ENCODE results near the gene ABCA12. TPM values are rescaled to one million over a fixed set of nuclear protein-coding genes. Genes with fewer than 3 reads are reported as not detected.

Gene ABCA12
- total and polyA plus RNA-seq, 4 donors, result 0.10 to 0.22 (median 0.15) TPM

DNA sequence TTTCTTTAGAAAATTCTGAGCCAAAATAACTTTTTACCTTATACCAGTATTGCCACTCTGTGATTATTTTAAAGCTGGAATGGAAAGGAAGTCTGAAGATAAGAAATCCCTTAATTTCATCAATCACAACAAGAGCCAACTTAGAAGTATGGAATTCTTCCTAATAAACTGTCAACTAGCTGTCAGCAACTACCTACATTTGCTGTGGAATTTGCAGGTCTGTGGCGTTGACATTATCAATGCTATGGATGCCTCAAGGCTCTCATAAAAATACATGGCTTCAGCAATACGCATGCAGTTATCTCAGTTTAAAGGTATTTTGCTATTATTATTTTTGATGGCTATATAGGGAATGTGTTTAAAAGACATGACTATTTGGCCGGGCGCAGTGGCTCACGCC lies 108.5 kb downstream of the ABCA12 start:
- Histone ChIP-seq H3K27me3 (ENCODE audit: control insufficient read depth, insufficient read depth, low read length) (no peaks in the 10 kb centered on the region), H3K36me3 (ENCODE audit: control insufficient read depth, insufficient read depth, low read length) (no peaks in the 10 kb centered on the region), H3K4me3 (ENCODE audit: low read depth, low read length) (no peak overlapping the region), H3K9me3 (ENCODE audit: control insufficient read depth, insufficient read depth, low read length) (no peaks in the 10 kb centered on the region), H3K27ac (ENCODE audit: low read depth, low read length) (no peak overlapping the region), H3K4me1 (ENCODE audit: control insufficient read depth, insufficient read depth, low read length) (no peaks in the 10 kb centered on the region)
- DNase-seq (ENCODE audit: low read depth in 4 of 6, low spot score in 6 of 6), result no peak
- 100% methylated on average over 2 of the region's 5 CpGs for WGBS (ENCODE audit: insufficient coverage)

DNA sequence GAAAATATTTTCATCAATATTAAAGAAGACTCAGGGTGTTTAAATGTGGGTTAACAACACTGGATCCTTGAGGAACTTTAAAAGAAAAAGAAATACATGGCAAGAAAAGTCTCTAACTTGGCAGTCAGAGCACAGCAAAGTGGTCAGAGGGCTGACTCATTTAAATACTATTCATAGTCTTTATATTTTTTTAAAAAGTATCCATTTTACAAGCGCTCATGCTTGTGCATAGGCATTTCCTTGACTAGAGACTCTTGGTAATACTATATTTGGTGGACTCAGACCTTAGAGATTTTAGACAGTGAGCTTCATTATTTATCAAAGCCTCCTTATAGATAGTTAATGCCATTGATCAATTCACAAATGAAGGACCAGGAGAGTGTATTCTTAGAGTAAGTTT lies 110.2 kb downstream of the ABCA12 start:
- no peaks in the 10 kb centered on the region for H3K4me1 ChIP-seq (ENCODE audit: control insufficient read depth, insufficient read depth, low read length)
- H3K27ac ChIP-seq (ENCODE audit: low read depth, low read length), result no peak overlapping the region
- H3K9me3 ChIP-seq (ENCODE audit: control insufficient read depth, insufficient read depth, low read length), result no peaks in the 10 kb centered on the region
- H3K36me3 ChIP-seq (ENCODE audit: control insufficient read depth, insufficient read depth, low read length), result no peaks in the 10 kb centered on the region
- no CpG with 5 or more reads among the region's 1 CpG for WGBS (ENCODE audit: insufficient coverage)
- no peaks in the 10 kb centered on the region for H3K27me3 ChIP-seq (ENCODE audit: control insufficient read depth, insufficient read depth, low read length)
- DNase-seq (ENCODE audit: low read depth in 4 of 6, low spot score in 6 of 6), result no peak
- no peak overlapping the region for H3K4me3 ChIP-seq (ENCODE audit: low read depth, low read length)

DNA sequence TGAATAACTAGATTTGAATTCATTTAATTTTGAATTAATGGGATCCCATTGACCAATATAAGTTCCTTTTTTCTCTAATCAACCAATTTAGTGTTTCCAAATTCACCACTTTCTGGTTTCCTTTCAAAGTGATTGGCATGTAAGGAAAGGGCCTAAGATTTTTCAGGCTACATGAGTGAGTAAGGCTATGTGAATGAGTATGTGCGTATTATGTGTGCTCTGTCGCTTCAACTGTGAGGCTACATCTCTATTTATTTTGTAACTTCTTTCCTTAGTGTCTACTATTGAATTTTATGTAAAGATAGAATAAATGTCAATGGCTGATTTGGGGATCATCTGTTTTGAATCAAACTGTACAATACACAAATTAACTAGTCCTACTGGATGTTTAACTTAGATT lies 110.6 kb downstream of the ABCA12 start:
- Histone ChIP-seq H3K9me3 (ENCODE audit: control insufficient read depth, insufficient read depth, low read length) (no peaks in the 10 kb centered on the region), H3K36me3 (ENCODE audit: control insufficient read depth, insufficient read depth, low read length) (no peaks in the 10 kb centered on the region), H3K27ac (ENCODE audit: low read depth, low read length) (no peak overlapping the region), H3K4me3 (ENCODE audit: low read depth, low read length) (no peak overlapping the region), H3K4me1 (ENCODE audit: control insufficient read depth, insufficient read depth, low read length) (no peaks in the 10 kb centered on the region), H3K27me3 (ENCODE audit: control insufficient read depth, insufficient read depth, low read length) (no peaks in the 10 kb centered on the region)
- no peak for DNase-seq (ENCODE audit: low read depth in 4 of 6, low spot score in 6 of 6)
- no CpG with 5 or more reads among the region's 2 CpGs for WGBS (ENCODE audit: insufficient coverage)

DNA sequence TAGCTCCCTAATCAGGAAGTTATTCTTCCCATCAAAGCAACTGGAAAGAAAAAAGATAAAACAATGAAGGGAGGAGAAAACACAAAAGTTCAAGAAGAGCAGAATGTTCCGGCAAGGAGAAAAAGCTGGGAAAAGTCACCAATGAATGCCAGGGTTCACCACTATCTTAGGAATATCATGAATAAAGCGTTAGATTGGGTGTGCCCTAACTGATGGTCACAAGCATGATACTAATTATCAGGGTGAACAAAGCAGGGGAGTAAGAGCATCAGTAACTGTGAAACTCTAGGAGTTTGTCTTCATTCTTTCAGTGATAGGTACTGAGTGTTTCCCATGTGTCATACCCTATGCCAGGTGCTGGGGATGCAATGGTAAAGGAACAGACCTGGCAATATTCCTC lies 115.5 kb downstream of the ABCA12 start:
- no peaks in the 10 kb centered on the region for H3K36me3 ChIP-seq (ENCODE audit: control insufficient read depth, insufficient read depth, low read length)
- no peak overlapping the region for H3K4me3 ChIP-seq (ENCODE audit: low read depth, low read length)
- WGBS (ENCODE audit: insufficient coverage), result 93% methylated on average over 2 of the region's 2 CpGs
- no peak overlapping the region for H3K27ac ChIP-seq (ENCODE audit: low read depth, low read length)
- H3K4me1 ChIP-seq (ENCODE audit: control insufficient read depth, insufficient read depth, low read length), result no peaks in the 10 kb centered on the region
- no peaks in the 10 kb centered on the region for H3K9me3 ChIP-seq (ENCODE audit: control insufficient read depth, insufficient read depth, low read length)
- DNase-seq (ENCODE audit: low read depth in 4 of 6, low spot score in 6 of 6), result no peak
- H3K27me3 ChIP-seq (ENCODE audit: control insufficient read depth, insufficient read depth, low read length), result no peaks in the 10 kb centered on the region

DNA sequence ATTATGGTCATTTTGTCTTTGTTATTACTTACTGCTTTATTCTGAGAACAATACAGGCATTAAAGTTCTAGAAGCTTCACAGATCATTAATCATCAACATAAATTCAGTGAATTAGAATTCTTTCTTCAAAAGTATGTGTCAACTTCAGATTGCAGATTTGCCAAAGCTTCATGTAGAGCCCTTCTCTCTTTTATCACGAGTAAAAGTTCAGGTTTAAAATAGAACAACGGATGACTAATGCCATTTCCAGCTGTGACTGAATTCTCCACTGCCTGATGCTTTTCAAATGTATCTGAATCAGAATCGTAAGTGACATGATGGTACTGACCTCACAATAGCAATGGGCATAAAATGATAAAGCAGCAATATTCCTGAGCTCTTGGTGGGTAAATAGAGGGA lies 116.0 kb downstream of the ABCA12 start:
- WGBS (ENCODE audit: insufficient coverage), result 50% methylated on average over 2 of the region's 3 CpGs

DNA sequence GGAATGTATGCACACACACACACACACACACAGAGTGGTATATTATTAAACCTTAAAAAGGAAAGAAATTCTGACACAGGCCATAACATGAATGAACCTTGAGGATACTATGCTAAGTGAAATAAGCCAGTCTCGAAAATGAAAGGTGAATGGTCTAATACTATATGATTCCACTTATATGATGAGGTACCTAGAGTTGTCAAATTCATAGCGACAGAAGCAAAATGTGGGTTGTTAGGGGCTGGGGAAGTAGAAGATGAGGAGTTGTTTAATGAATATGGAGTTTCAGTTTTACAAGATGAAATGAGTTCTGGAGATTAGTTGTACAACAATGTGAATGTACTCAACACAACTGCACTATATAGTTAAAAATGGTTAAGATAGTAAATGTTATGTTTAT lies 118.1 kb downstream of the ABCA12 start:
- no peak overlapping the region for H3K4me3 ChIP-seq (ENCODE audit: low read depth, low read length)
- no peak overlapping the region for H3K27ac ChIP-seq (ENCODE audit: low read depth, low read length)
- DNase-seq (ENCODE audit: low read depth in 4 of 6, low spot score in 6 of 6), result no peak
- H3K9me3 ChIP-seq (ENCODE audit: control insufficient read depth, insufficient read depth, low read length), result no peaks in the 10 kb centered on the region
- no peaks in the 10 kb centered on the region for H3K27me3 ChIP-seq (ENCODE audit: control insufficient read depth, insufficient read depth, low read length)
- H3K36me3 ChIP-seq (ENCODE audit: control insufficient read depth, insufficient read depth, low read length), result no peaks in the 10 kb centered on the region
- H3K4me1 ChIP-seq (ENCODE audit: control insufficient read depth, insufficient read depth, low read length), result no peaks in the 10 kb centered on the region
- 50% methylated on average over 2 of the region's 2 CpGs for WGBS (ENCODE audit: insufficient coverage)

More for the DNA sequence above, 116.0 kb downstream of the ABCA12 start:
- no peak for DNase-seq (ENCODE audit: low read depth in 4 of 6, low spot score in 6 of 6)
- H3K4me1 ChIP-seq (ENCODE audit: control insufficient read depth, insufficient read depth, low read length), result no peaks in the 10 kb centered on the region
- H3K4me3 ChIP-seq (ENCODE audit: low read depth, low read length), result no peak overlapping the region
- no peaks in the 10 kb centered on the region for H3K36me3 ChIP-seq (ENCODE audit: control insufficient read depth, insufficient read depth, low read length)
- H3K27me3 ChIP-seq (ENCODE audit: control insufficient read depth, insufficient read depth, low read length), result no peaks in the 10 kb centered on the region
- no peak overlapping the region for H3K27ac ChIP-seq (ENCODE audit: low read depth, low read length)
- H3K9me3 ChIP-seq (ENCODE audit: control insufficient read depth, insufficient read depth, low read length), result no peaks in the 10 kb centered on the region

DNA sequence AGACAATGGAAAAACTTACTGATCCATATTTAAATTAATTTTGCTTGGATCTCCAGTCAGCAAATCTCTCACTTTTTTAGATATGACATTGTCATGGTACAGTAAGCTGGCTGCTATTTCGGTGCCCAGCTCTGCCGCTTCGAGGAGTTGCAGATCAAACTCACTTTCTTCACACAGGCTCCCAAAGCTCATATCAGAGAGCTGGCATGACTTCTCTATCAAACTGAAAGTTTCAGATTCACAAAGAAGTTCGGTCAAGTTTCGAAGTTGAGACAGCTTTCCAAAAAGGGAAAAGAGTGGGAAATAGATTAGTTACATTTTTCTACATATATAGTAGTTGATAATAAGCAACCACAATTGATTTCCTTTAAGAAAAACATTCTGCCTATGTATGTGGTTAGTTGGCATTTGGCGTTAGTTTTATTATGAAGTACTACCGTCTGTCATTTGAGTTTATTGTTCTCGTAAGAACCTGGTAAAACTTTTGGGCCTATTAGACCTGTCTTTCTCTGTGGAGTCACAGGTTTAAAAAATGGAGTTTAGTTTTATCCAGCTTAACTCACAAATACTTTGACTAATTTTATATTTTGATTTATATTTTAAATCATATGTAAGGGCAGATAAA lies 118.8 kb downstream of the ABCA12 start:
- no peaks in the 10 kb centered on the region for H3K4me1 ChIP-seq (ENCODE audit: control insufficient read depth, insufficient read depth, low read length)
- H3K36me3 ChIP-seq (ENCODE audit: control insufficient read depth, insufficient read depth, low read length), result no peaks in the 10 kb centered on the region
- H3K27me3 ChIP-seq (ENCODE audit: control insufficient read depth, insufficient read depth, low read length), result no peaks in the 10 kb centered on the region
- WGBS (ENCODE audit: insufficient coverage), result no CpG with 5 or more reads among the region's 8 CpGs
- no peak overlapping the region for H3K27ac ChIP-seq (ENCODE audit: low read depth, low read length)
- no peaks in the 10 kb centered on the region for H3K9me3 ChIP-seq (ENCODE audit: control insufficient read depth, insufficient read depth, low read length)
- no peak for DNase-seq (ENCODE audit: low read depth in 4 of 6, low spot score in 6 of 6)
- no peak overlapping the region for H3K4me3 ChIP-seq (ENCODE audit: low read depth, low read length)

DNA sequence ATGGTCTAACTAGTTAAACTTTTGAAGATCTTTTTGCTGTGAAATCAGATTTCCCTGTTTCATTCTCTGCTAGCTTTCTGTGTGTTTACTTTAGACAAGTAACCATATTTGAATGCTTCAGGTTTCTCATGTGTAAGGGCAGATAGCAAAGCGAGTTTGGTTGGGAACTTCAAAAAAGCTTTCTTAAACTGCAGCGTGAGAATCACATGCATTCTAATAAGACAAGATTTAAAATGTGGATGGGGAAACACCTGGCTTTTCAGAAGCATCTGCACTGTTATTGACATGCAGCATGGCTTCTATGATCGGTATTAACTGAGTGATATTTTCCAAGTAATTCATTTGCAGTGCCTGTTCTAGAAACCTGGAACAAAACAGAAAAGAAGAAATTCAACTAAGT lies 119.3 kb downstream of the ABCA12 start:
- H3K4me1 ChIP-seq (ENCODE audit: control insufficient read depth, insufficient read depth, low read length), result no peaks in the 10 kb centered on the region
- WGBS (ENCODE audit: insufficient coverage), result 67% methylated on average over 1 of the region's 3 CpGs
- H3K9me3 ChIP-seq (ENCODE audit: control insufficient read depth, insufficient read depth, low read length), result no peaks in the 10 kb centered on the region
- no peaks in the 10 kb centered on the region for H3K27me3 ChIP-seq (ENCODE audit: control insufficient read depth, insufficient read depth, low read length)
- no peak overlapping the region for H3K4me3 ChIP-seq (ENCODE audit: low read depth, low read length)
- no peak overlapping the region for H3K27ac ChIP-seq (ENCODE audit: low read depth, low read length)
- no peaks in the 10 kb centered on the region for H3K36me3 ChIP-seq (ENCODE audit: control insufficient read depth, insufficient read depth, low read length)
- no peak for DNase-seq (ENCODE audit: low read depth in 4 of 6, low spot score in 6 of 6)

DNA sequence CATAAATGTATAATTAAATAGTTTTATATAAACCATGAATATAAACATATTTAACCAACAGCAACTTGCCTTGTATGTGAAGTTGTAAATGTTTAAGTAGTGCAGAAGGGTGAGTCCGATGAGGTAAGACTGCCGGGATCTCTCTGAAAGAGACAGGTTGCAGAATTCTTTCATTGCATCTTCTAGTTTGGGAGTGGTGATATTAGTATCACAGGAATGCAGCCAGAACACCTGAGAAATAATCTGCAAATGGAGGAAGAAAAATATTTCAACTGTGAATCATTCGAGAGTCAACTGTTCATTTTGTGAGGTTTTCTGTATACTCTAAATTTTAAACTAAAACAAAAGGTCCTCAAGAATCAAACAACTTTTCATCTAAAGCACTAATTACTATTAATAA lies 123.0 kb downstream of the ABCA12 start:
- WGBS (ENCODE audit: insufficient coverage), result 100% methylated on average over 2 of the region's 3 CpGs
- no peaks in the 10 kb centered on the region for H3K9me3 ChIP-seq (ENCODE audit: control insufficient read depth, insufficient read depth, low read length)
- no peak for DNase-seq (ENCODE audit: low read depth in 4 of 6, low spot score in 6 of 6)
- H3K4me1 ChIP-seq (ENCODE audit: control insufficient read depth, insufficient read depth, low read length), result no peaks in the 10 kb centered on the region
- H3K36me3 ChIP-seq (ENCODE audit: control insufficient read depth, insufficient read depth, low read length), result no peaks in the 10 kb centered on the region
- no peak overlapping the region for H3K27ac ChIP-seq (ENCODE audit: low read depth, low read length)
- H3K4me3 ChIP-seq (ENCODE audit: low read depth, low read length), result no peak overlapping the region
- H3K27me3 ChIP-seq (ENCODE audit: control insufficient read depth, insufficient read depth, low read length), result no peaks in the 10 kb centered on the region

DNA sequence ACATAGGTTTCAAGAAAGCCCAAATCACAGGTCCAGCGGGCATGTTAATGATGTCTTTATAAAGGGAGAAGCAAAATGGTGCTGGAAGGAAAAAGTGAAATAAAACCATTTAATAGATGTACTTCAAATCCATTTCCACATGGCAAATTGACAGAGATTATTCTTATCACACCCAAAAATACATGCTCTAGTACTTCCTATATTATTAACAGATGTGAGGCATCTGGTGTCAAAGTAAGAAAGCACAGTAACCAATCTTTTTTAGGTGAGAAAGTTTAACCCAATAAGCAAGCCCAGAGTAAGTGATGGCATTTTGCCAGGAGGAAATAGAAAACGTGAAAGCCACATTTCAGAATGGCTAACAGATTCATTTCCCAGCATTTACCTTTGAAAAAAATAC lies 128.0 kb downstream of the ABCA12 start:
- WGBS (ENCODE audit: insufficient coverage), result no CpG with 5 or more reads among the region's 2 CpGs
- H3K27me3 ChIP-seq (ENCODE audit: control insufficient read depth, insufficient read depth, low read length), result no peaks in the 10 kb centered on the region
- no peak for DNase-seq (ENCODE audit: low read depth in 4 of 6, low spot score in 6 of 6)

More for the DNA sequence above, 128.0 kb downstream of the ABCA12 start:
- Histone ChIP-seq H3K9me3 (ENCODE audit: control insufficient read depth, insufficient read depth, low read length) (no peaks in the 10 kb centered on the region), H3K27ac (ENCODE audit: low read depth, low read length) (no peak overlapping the region), H3K36me3 (ENCODE audit: control insufficient read depth, insufficient read depth, low read length) (no peaks in the 10 kb centered on the region), H3K4me1 (ENCODE audit: control insufficient read depth, insufficient read depth, low read length) (no peaks in the 10 kb centered on the region), H3K4me3 (ENCODE audit: low read depth, low read length) (no peak overlapping the region)

All from spinal cord (tissue), 10 donors.